ENCODE results near the gene ZNF823. TPM values are rescaled to one million over a fixed set of nuclear protein-coding genes. Genes with fewer than 3 reads are reported as not detected.

ZNF823 gene
- total and polyA plus RNA-seq, 2 of the 13 experiments (the other 11 are each of a cell fraction or from before 2014, with no cell fraction given) = 5.7 to 11.7 TPM

- TF ChIP-seq ZNF749 (CRISPR knock-in tag; IDR thresholded peaks at IDR 0.05; ENCODE audit: borderline replicate concordance) (no peak), ZNF337 (CRISPR knock-in tag; IDR thresholded peaks at IDR 0.05; ENCODE audit: borderline replicate concordance, low read depth) (peak; percentile 56; the same call in 1 of the 2 replicates), NR0B2 (CRISPR knock-in tag; IDR thresholded peaks at IDR 0.05) (peak; percentile 63; the same call in 1 of the 2 replicates), PHF20 (CRISPR knock-in tag; IDR thresholded peaks at IDR 0.05) (peak; percentile 22; the same call in 1 of the 2 replicates), REPIN1 (CRISPR knock-in tag; IDR thresholded peaks at IDR 0.05; ENCODE audit: borderline replicate concordance, low read depth) (0 out of 2 replicates have a peak, but pooled peaks have one; percentile 39), GABPA (IDR thresholded peaks at IDR 0.05; ENCODE audit: low read depth, low read length) (no peak), GABPA (CRISPR knock-in tag; IDR thresholded peaks at IDR 0.05; ENCODE audit: low read depth) (no peak), ZFYVE20 (CRISPR knock-in tag; IDR thresholded peaks at IDR 0.05; ENCODE audit: borderline replicate concordance, low read depth) (no peak), ZFAT (CRISPR knock-in tag; conservative IDR thresholded peaks at IDR 0.05) (no peak), ZNF777 (CRISPR knock-in tag; IDR thresholded peaks at IDR 0.05) (peak; percentile 41; the same call in 1 of the 2 replicates), DNMT1 (CRISPR knock-in tag; IDR thresholded peaks at IDR 0.05) (no peak), MLX (CRISPR knock-in tag; IDR thresholded peaks at IDR 0.05) (no peak), HNRNPLL (IDR thresholded peaks at IDR 0.05; ENCODE audit: low read depth, low read length, poor library complexity, severe bottlenecking) (peak; percentile 29), RBM39 (IDR thresholded peaks at IDR 0.05; ENCODE audit: low read depth, low read length, poor library complexity, severe bottlenecking) (peak; percentile 30), ZNF446 (CRISPR knock-in tag; IDR thresholded peaks at IDR 0.05) (no peak), ZBTB38 (CRISPR knock-in tag; IDR thresholded peaks at IDR 0.05) (peak; percentile 52; the same call in 1 of the 2 replicates), MEIS2 (CRISPR knock-in tag; IDR thresholded peaks at IDR 0.05) (peak; percentile 58; the same call in 1 of the 2 replicates), NFIB (CRISPR knock-in tag; IDR thresholded peaks at IDR 0.05; ENCODE audit: borderline replicate concordance) (no peak), GPBP1L1 (CRISPR knock-in tag; IDR thresholded peaks at IDR 0.05) (no peak), ZNF333 (CRISPR knock-in tag; IDR thresholded peaks at IDR 0.05; ENCODE audit: borderline replicate concordance) (0 out of 2 replicates have a peak, but pooled peaks have one; percentile 49), TGIF2 (CRISPR knock-in tag; IDR thresholded peaks at IDR 0.05) (peak; percentile 61; the same call in 1 of the 2 replicates), MAF1 (CRISPR knock-in tag; IDR thresholded peaks at IDR 0.05; ENCODE audit: borderline replicate concordance) (peak; percentile 45; the same call in 1 of the 2 replicates)
Measured at GRCh38 chr19:11694533-11695439, 44.0 kb downstream of the ZNF823 start (continued).
